Neural progenitor cell (in vitro differentiated cells): ENCODE measurements around the gene CLINT1.
"Not testable (repeated sequence)": the region's sequence is repeated elsewhere in the genome, so short reads cannot be mapped to it uniquely, and the experiment has no call there.

Experiments
- EZH2 ChIP-seq: fragments of 200-600 bp; sonication (generic); IDR thresholded peaks from 2 replicates; pipeline ENCODE4 v1.6.1; 2017; ENCODE audit warnings: antibody characterized with exemption, mild to moderate bottlenecking, moderate library complexity
- TF ChIP-seq, protein P1 (sequence below): fragments of 200-600 bp; sonication (generic); IDR thresholded peaks from 2 replicates; pipeline ENCODE4 v1.5.1; 2017; ENCODE audit warnings: antibody characterized with exemption, mild to moderate bottlenecking

DNA sequence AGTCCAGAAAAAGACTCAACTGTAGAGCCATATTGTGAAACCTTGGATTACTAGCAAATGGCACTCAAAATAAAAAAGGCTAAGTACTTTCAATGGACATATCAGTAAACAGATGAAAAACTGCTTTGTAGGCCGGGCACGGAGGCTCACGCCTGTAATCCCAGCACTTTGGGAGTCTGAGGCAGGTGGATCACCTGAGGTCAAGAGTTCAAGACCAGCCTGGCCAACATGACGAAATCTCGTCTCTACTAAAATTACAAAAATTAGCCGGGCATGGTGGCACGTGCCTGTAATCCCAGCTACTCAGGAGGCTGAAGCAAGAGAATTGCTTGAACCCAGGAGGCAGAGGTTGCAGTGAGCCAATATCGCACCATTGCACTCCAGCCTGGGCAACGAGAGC, 5.6 kb downstream of the CLINT1 start:
- TF ChIP-seq, protein P1, sequence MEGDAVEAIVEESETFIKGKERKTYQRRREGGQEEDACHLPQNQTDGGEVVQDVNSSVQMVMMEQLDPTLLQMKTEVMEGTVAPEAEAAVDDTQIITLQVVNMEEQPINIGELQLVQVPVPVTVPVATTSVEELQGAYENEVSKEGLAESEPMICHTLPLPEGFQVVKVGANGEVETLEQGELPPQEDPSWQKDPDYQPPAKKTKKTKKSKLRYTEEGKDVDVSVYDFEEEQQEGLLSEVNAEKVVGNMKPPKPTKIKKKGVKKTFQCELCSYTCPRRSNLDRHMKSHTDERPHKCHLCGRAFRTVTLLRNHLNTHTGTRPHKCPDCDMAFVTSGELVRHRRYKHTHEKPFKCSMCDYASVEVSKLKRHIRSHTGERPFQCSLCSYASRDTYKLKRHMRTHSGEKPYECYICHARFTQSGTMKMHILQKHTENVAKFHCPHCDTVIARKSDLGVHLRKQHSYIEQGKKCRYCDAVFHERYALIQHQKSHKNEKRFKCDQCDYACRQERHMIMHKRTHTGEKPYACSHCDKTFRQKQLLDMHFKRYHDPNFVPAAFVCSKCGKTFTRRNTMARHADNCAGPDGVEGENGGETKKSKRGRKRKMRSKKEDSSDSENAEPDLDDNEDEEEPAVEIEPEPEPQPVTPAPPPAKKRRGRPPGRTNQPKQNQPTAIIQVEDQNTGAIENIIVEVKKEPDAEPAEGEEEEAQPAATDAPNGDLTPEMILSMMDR = not testable (repeated sequence)
- not testable (repeated sequence) for TF ChIP-seq EZH2
